Lung (tissue), 12 donors: ENCODE results near the gene MEIS2. TPM values are rescaled to one million over a fixed set of nuclear protein-coding genes. Genes with fewer than 3 reads are reported as not detected.

ENCODE experiments used
- ATAC-seq: fragments of 200-7000 bp; cut with Tn5 transposase; one replicate; pipeline ENCODE4 v1.9.1; 2020; ENCODE audit warnings: moderate number of reproducible peaks; ENCODE audit not compliant: insufficient read depth, low FRiP score
- DNase-seq, 3 donors: peaks; one replicate each; pipeline ENCODE4 v3.0.0-alpha.2; 2013 to 2017
- H3K27ac ChIP-seq, 2 donors: one replicate each; pipeline ENCODE4 v1.5.1; 2013; ENCODE audit warnings: mild to moderate bottlenecking in 2 of 2, moderate library complexity in 2 of 2, control low read depth in 1 of 2, inconsistent platforms in 1 of 2, low read depth in 1 of 2, low read length in 1 of 2
- H3K27me3 ChIP-seq, 3 donors: one replicate each; pipeline ENCODE4 v1.5.1; 2013; ENCODE audit warnings: low read length in 2 of 3; ENCODE audit not compliant: control insufficient read depth in 3 of 3, insufficient read depth in 3 of 3
- H3K36me3 ChIP-seq, 4 donors: one replicate each; pipeline ENCODE4 v1.5.1; 2013; ENCODE audit warnings: low read length in 4 of 4, mild to moderate bottlenecking in 1 of 4, moderate library complexity in 1 of 4; ENCODE audit not compliant: control insufficient read depth in 4 of 4, insufficient read depth in 4 of 4
- H3K4me1 ChIP-seq, 5 donors: one replicate each; pipeline ENCODE4 v1.5.1; 2013; ENCODE audit warnings: low read length in 5 of 5, mild to moderate bottlenecking in 2 of 5, moderate library complexity in 1 of 5; ENCODE audit not compliant: control insufficient read depth in 5 of 5, insufficient read depth in 5 of 5
- H3K4me3 ChIP-seq: one replicate; pipeline ENCODE4 v1.5.1; 2013; ENCODE audit warnings: mild to moderate bottlenecking, control low read depth, moderate library complexity
- H3K9ac ChIP-seq, 2 donors: one replicate each; pipeline ENCODE4 v1.5.1; 2013; ENCODE audit warnings: low read length in 2 of 2, control low read depth in 1 of 2; ENCODE audit not compliant: insufficient read depth in 1 of 2
- H3K9me3 ChIP-seq, 4 donors: one replicate each; pipeline ENCODE4 v1.5.1; 2013; ENCODE audit warnings: low read length in 3 of 4, mild to moderate bottlenecking in 1 of 4, moderate library complexity in 1 of 4; ENCODE audit not compliant: control insufficient read depth in 4 of 4, insufficient read depth in 3 of 4
- WGBS, 2 donors: extraction: QIAGEN DNeasy Blood & Tissue Kit; methylation state at CpG; one replicate each; pipeline ENCODE4 v1.1.7; 2013; 5-methylcytosine and 5-hydroxymethylcytosine counted together
- polyA plus RNA-seq, 2 donors: library from polyadenylated mRNA; stranded (reverse); fragments of 200-250 nt; gene quantifications; one replicate each; pipeline ENCODE4 v1.2.1, GENCODE V29; 2013
- total RNA-seq, 2 donors: library from RNA; depleted of rRNA in 1 of 2; stranded (reverse); fragments of >200 nt in 1 of 2; gene quantifications; one replicate each; pipeline ENCODE4 v1.2.1, GENCODE V29; 2014 to 2021
- TF ChIP-seq, protein P1 (sequence below): IDR thresholded peaks from 2 replicates; pipeline ENCODE4 v1.5.1; 2012; ENCODE audit warnings: mild to moderate bottlenecking; ENCODE audit errors: control extremely low read depth, extremely low read depth
- donor health status: control.
- donor health status: control.
- donor health status: Bipolar disorder and iron deficiency.
- donor health status: healthy.
- donor health status: DM: yes; HTN: yes; CAD: no.

Gene MEIS2
- total and polyA plus RNA-seq, 4 donors: 5.6 to 47.5 (median 13.7) TPM

DNA sequence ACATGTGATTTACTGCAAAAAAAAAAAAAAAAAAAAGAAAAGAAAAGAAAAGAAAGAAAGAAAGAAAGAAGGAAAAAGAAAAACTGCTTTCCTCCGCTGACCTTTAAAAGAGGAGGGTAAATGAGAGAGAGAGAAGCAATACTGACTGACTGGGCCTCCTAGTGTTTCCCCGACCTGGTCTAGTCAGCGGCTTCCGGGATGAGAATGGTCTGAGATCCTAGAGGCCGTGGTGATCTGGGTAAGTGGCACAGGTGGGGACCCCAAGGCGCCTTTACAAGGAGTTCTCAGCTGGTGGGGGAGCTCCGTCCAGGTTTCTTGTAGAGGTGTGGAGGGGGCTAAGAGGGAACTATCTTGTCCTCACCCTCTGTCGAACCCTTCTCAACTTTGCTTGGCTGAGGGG lies 223.1 kb downstream of the MEIS2 start:
- peaks cover 4 to 73% (median 42%) of the 10 kb centered on the region in 3 donors for H3K27me3 ChIP-seq
- no peak for ATAC-seq
- TF ChIP-seq, protein P1, sequence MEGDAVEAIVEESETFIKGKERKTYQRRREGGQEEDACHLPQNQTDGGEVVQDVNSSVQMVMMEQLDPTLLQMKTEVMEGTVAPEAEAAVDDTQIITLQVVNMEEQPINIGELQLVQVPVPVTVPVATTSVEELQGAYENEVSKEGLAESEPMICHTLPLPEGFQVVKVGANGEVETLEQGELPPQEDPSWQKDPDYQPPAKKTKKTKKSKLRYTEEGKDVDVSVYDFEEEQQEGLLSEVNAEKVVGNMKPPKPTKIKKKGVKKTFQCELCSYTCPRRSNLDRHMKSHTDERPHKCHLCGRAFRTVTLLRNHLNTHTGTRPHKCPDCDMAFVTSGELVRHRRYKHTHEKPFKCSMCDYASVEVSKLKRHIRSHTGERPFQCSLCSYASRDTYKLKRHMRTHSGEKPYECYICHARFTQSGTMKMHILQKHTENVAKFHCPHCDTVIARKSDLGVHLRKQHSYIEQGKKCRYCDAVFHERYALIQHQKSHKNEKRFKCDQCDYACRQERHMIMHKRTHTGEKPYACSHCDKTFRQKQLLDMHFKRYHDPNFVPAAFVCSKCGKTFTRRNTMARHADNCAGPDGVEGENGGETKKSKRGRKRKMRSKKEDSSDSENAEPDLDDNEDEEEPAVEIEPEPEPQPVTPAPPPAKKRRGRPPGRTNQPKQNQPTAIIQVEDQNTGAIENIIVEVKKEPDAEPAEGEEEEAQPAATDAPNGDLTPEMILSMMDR: no peak
- no peak overlapping the region for H3K27ac ChIP-seq
- H3K9ac ChIP-seq: no peak overlapping the region
- DNase-seq: no peak
- peaks cover 0 to 18% (median 2%) of the 10 kb centered on the region in 5 donors for H3K4me1 ChIP-seq
- no peaks in the 10 kb centered on the region for H3K36me3 ChIP-seq
- no peaks in the 10 kb centered on the region for H3K9me3 ChIP-seq
- 32 to 58% methylated on average over 8 of the region's 8 CpGs for WGBS, 2 donors
- no peak overlapping the region for H3K4me3 ChIP-seq

DNA sequence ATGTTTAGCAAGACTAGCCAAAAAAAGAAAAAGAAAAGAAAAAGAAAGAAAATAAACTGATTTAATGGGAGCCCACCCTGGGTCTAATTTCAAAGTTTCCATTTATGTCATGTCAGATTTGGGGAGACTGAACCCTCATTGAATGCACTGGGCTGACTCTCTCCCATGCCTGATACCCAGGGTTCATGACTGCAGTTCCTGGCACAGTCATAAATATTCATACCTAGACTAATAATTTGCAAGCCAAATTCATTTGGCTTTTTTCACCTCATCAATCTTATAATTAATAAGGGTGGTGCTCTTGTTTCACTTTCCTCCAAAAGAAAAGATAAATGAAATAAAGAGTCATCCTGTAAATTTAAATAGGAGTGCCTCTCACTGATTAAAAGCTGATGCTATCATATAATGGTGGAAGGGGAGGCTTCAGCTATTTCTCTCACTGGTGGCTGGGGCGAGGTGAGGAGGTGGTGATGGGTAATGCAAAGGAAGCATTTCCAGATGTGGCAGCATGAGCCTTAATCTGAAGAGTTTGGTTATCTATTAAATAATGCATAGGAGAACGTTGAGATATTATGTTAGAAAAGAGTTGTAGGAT lies 224.5 kb downstream of the MEIS2 start:
- H3K27me3 ChIP-seq: peaks cover 0 to 59% (median 28%) of the 10 kb centered on the region in 3 donors
- ATAC-seq (no peak), DNase-seq (no peak)
- no peak overlapping the region for H3K9ac ChIP-seq
- TF ChIP-seq, protein P1: no peak
- 45 to 68% methylated on average over 2 of the region's 2 CpGs for WGBS, 2 donors
- peaks cover 0 to 18% (median 2%) of the 10 kb centered on the region in 5 donors for H3K4me1 ChIP-seq
- no peak overlapping the region for H3K4me3 ChIP-seq
- H3K36me3 ChIP-seq: no peaks in the 10 kb centered on the region
- no peaks in the 10 kb centered on the region for H3K9me3 ChIP-seq
- H3K27ac ChIP-seq: no peak overlapping the region

DNA sequence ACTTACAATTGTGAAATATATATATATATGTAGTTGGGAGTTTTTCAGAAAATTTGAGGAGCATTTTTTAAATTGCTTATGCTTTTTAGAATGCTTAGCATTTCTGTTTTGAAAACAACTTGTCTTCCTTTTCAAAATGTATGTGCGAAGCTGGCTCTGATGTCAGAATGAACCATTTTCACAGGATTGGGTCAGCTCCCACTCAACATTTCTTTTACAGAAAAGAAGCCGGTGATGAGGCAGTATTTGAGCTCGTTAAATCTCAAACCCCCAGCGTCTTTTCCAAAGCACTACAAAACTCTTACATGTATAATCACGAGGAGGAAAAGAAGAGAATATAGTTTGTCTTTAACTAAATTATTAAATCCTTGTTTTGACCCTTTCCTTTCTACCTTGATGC lies 225.4 kb downstream of the MEIS2 start:
- Histone ChIP-seq H3K4me3 (no peak overlapping the region), H3K9ac (no peak overlapping the region), H3K36me3 (no peaks in the 10 kb centered on the region), H3K4me1 (peaks cover 0 to 10% (median 0%) of the 10 kb centered on the region in 5 donors), H3K27me3 (peaks cover 0 to 49% (median 18%) of the 10 kb centered on the region in 3 donors), H3K9me3 (no peaks in the 10 kb centered on the region), H3K27ac (no peak overlapping the region)
- TF ChIP-seq, protein P1: no peak
- no peak for ATAC-seq
- no peak for DNase-seq
- 77 to 79% methylated on average over 5 of the region's 5 CpGs for WGBS, 2 donors

DNA sequence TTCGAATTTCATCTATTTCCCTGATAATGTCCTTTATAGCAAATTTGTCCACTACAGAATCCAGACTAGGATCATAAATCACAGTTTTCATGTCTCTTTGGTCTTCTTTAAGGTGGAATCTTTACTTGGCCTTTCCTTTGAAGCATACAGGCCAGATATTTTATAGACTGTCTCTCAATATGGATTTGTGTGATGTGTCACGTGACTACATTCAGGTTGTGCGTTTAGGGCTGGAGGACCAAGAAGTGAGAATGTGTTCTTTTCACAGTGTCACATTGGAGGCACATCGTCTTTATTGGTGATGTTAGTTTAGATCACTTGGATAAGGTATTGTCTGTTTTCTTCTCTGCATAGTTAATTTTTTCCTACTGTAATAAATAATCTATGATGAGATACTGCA lies 232.9 kb downstream of the MEIS2 start:
- no peak overlapping the region for H3K9ac ChIP-seq
- H3K4me1 ChIP-seq: no peaks in the 10 kb centered on the region
- no peak for DNase-seq
- H3K4me3 ChIP-seq: no peak overlapping the region
- H3K36me3 ChIP-seq: no peaks in the 10 kb centered on the region
- H3K27ac ChIP-seq: no peak overlapping the region
- TF ChIP-seq, protein P1: no peak
- no peak for ATAC-seq
- no peaks in the 10 kb centered on the region for H3K27me3 ChIP-seq
- H3K9me3 ChIP-seq: no peaks in the 10 kb centered on the region
- 88 to 91% methylated on average over 4 of the region's 4 CpGs for WGBS, 2 donors
